AG10803 (cell line): ENCODE results near the gene ITPR1.

Source experiments
- DNase-seq: peaks from one replicate; pipeline ENCODE4 v3.0.0; 2010; ENCODE audit warnings: low read depth
- H3K4me3 ChIP-seq: 2 replicates; pipeline ENCODE4 v1.5.1; 2011; ENCODE audit warnings: mild to moderate bottlenecking, low read length, control low read depth
- CTCF ChIP-seq: conservative IDR thresholded peaks from 2 replicates; pipeline ENCODE4 v1.5.1; 2011; ENCODE audit warnings: mild to moderate bottlenecking, low read length, control low read depth, inconsistent platforms

Gene ITPR1

GRCh38 chr3:4852780-4853748 lies 359.9 kb downstream of the ITPR1 start:
- H3K4me3 ChIP-seq, result no peak overlapping the region
- no peak for TF ChIP-seq CTCF
- DNase-seq, result peak; percentile 42

GRCh38 chr3:4853749-4854140 lies 360.6 kb downstream of the ITPR1 start:
- no peak for DNase-seq
- no peak for TF ChIP-seq CTCF
- no peak overlapping the region for H3K4me3 ChIP-seq

GRCh38 chr3:4855676-4856075 lies 362.5 kb downstream of the ITPR1 start:
- no peak for TF ChIP-seq CTCF
- no peak for DNase-seq

GRCh38 chr3:4856136-4856535 lies 363.0 kb downstream of the ITPR1 start:
- TF ChIP-seq CTCF, result no peak
- no peak for DNase-seq
- H3K4me3 ChIP-seq, result no peak overlapping the region

More at GRCh38 chr3:4855676-4856075, 362.5 kb downstream of the ITPR1 start:
- H3K4me3 ChIP-seq, result no peak overlapping the region

- H3K4me3 ChIP-seq, result no peak overlapping the region
- DNase-seq, result no peak
Observed at GRCh38 chr3:4856564-4856963, 363.4 kb downstream of the ITPR1 start.

GRCh38 chr3:4856986-4857385 lies 363.8 kb downstream of the ITPR1 start:
- DNase-seq, result no peak
- H3K4me3 ChIP-seq, result no peak overlapping the region
- TF ChIP-seq CTCF, result no peak

More at GRCh38 chr3:4856564-4856963, 363.4 kb downstream of the ITPR1 start:
- no peak for TF ChIP-seq CTCF

GRCh38 chr3:4859788-4860187 lies 366.6 kb downstream of the ITPR1 start:
- no peak overlapping the region for H3K4me3 ChIP-seq
- TF ChIP-seq CTCF, result no peak
- no peak for DNase-seq
